ENCODE data around the gene RTCB. TPM values are rescaled to one million over a fixed set of nuclear protein-coding genes. Genes with fewer than 3 reads are reported as not detected.

The RTCB gene
- total RNA-seq, 1 donor from 2014 or later = 97.3 TPM

- no peak for TF ChIP-seq CTCF (IDR thresholded peaks at IDR 0.05; ENCODE audit: unreplicated experiment)
- Mint-ChIP-seq H3K9me3 (ENCODE audit: low read depth) (no peaks in the 10 kb centered on the region), H3K27ac (no peak overlapping the region), H3K4me3 (ENCODE audit: low read depth) (no peak overlapping the region), H3K36me3 (ENCODE audit: insufficient read depth) (no peaks in the 10 kb centered on the region), H3K4me1 (ENCODE audit: low read depth) (no peaks in the 10 kb centered on the region), H3K27me3 (peaks cover 38% of the 10 kb centered on the region)
- no peak for DNase-seq (ENCODE audit: low spot score, unreplicated experiment)
Measured at GRCh38 chr22:32430352-32430751, 18.3 kb upstream of the RTCB start.

GRCh38 chr22:32426881-32427280 is 14.8 kb upstream of the RTCB start:
- no peak for DNase-seq (ENCODE audit: low spot score, unreplicated experiment)
- Mint-ChIP-seq H3K36me3 (ENCODE audit: insufficient read depth) (no peaks in the 10 kb centered on the region), H3K9me3 (ENCODE audit: low read depth) (no peaks in the 10 kb centered on the region), H3K27me3 (peaks cover 41% of the 10 kb centered on the region), H3K4me1 (ENCODE audit: low read depth) (peaks cover under 1% of the 10 kb centered on the region), H3K27ac (no peak overlapping the region), H3K4me3 (ENCODE audit: low read depth) (no peak overlapping the region)
- no peak for TF ChIP-seq CTCF (IDR thresholded peaks at IDR 0.05; ENCODE audit: unreplicated experiment)

GRCh38 chr22:32423664-32424063 is 11.6 kb upstream of the RTCB start:
- no peak for DNase-seq (ENCODE audit: low spot score, unreplicated experiment)
- peaks cover 53% of the 10 kb centered on the region for H3K27me3 Mint-ChIP-seq
- H3K4me3 Mint-ChIP-seq (ENCODE audit: low read depth) = no peak overlapping the region
- no peaks in the 10 kb centered on the region for H3K36me3 Mint-ChIP-seq (ENCODE audit: insufficient read depth)
- no peak for TF ChIP-seq CTCF (IDR thresholded peaks at IDR 0.05; ENCODE audit: unreplicated experiment)
- H3K4me1 Mint-ChIP-seq (ENCODE audit: low read depth) = peaks cover 7% of the 10 kb centered on the region
- H3K9me3 Mint-ChIP-seq (ENCODE audit: low read depth) = no peaks in the 10 kb centered on the region
- H3K27ac Mint-ChIP-seq = no peak overlapping the region

GRCh38 chr22:32422062-32422461 is 10.0 kb upstream of the RTCB start:
- H3K36me3 Mint-ChIP-seq (ENCODE audit: insufficient read depth) = no peaks in the 10 kb centered on the region
- no peaks in the 10 kb centered on the region for H3K9me3 Mint-ChIP-seq (ENCODE audit: low read depth)
- peaks cover 53% of the 10 kb centered on the region for H3K27me3 Mint-ChIP-seq
- no peak overlapping the region for H3K27ac Mint-ChIP-seq
- TF ChIP-seq CTCF (IDR thresholded peaks at IDR 0.05; ENCODE audit: unreplicated experiment) = no peak
- H3K4me3 Mint-ChIP-seq (ENCODE audit: low read depth) = no peak overlapping the region
- peaks cover 7% of the 10 kb centered on the region for H3K4me1 Mint-ChIP-seq (ENCODE audit: low read depth)
- DNase-seq (ENCODE audit: low spot score, unreplicated experiment) = no peak

- Mint-ChIP-seq H3K9me3 (ENCODE audit: low read depth) (no peaks in the 10 kb centered on the region), H3K27me3 (peaks cover 57% of the 10 kb centered on the region), H3K4me3 (ENCODE audit: low read depth) (no peak overlapping the region), H3K36me3 (ENCODE audit: insufficient read depth) (no peaks in the 10 kb centered on the region), H3K27ac (no peak overlapping the region), H3K4me1 (ENCODE audit: low read depth) (peaks cover 7% of the 10 kb centered on the region)
- TF ChIP-seq CTCF (IDR thresholded peaks at IDR 0.05; ENCODE audit: unreplicated experiment) = no peak
- no peak for DNase-seq (ENCODE audit: low spot score, unreplicated experiment)
Measured at GRCh38 chr22:32421484-32421883, 9.4 kb upstream of the RTCB start.

Data from progenitor cell of endocrine pancreas (in vitro differentiated cells).